GM19468 (cell line): ENCODE results near the gene FNBP1.

Source experiments
- ATAC-seq: cut with Tn5 transposase; IDR thresholded peaks from one replicate; pipeline ENCODE4 v1.9.1; 2021; ENCODE audit warnings: mild to moderate bottlenecking, moderate library complexity, moderate number of reproducible peaks; ENCODE audit not compliant: unreplicated experiment; ENCODE audit errors: extremely low read depth

The FNBP1 gene

GRCh38 chr9:129885018-129885669 is 157.8 kb downstream of the FNBP1 start:
- no peak for ATAC-seq

- peak; percentile 61 for ATAC-seq
Measured at GRCh38 chr9:129884220-129885017, 158.6 kb downstream of the FNBP1 start.

- ATAC-seq: no peak
Measured at GRCh38 chr9:129881547-129882324, 161.3 kb downstream of the FNBP1 start.

GRCh38 chr9:129880654-129881546 is 162.1 kb downstream of the FNBP1 start:
- no peak for ATAC-seq

- ATAC-seq: no peak
Measured at GRCh38 chr9:129879991-129880653, 162.9 kb downstream of the FNBP1 start.

- ATAC-seq: no peak
Measured at GRCh38 chr9:129879103-129879699, 163.8 kb downstream of the FNBP1 start.

- ATAC-seq: no peak
Measured at GRCh38 chr9:129878291-129878690, 164.7 kb downstream of the FNBP1 start.

- ATAC-seq: no peak
Measured at GRCh38 chr9:129876815-129877214, 166.2 kb downstream of the FNBP1 start.

- no peak for ATAC-seq
Measured at GRCh38 chr9:129875687-129876395, 167.1 kb downstream of the FNBP1 start.

GRCh38 chr9:129875181-129875611 is 167.8 kb downstream of the FNBP1 start:
- ATAC-seq: no peak

GRCh38 chr9:129874261-129875101 is 168.5 kb downstream of the FNBP1 start:
- ATAC-seq: no peak

- ATAC-seq: no peak
Measured at GRCh38 chr9:129873563-129874190, 169.3 kb downstream of the FNBP1 start.

- ATAC-seq: no peak
Measured at GRCh38 chr9:129871046-129871445, 171.9 kb downstream of the FNBP1 start.

- ATAC-seq: no peak
Measured at GRCh38 chr9:129869585-129870501, 173.1 kb downstream of the FNBP1 start.

GRCh38 chr9:129868872-129869486 is 174.0 kb downstream of the FNBP1 start:
- ATAC-seq: no peak
